ENCODE measurements around the gene WDR20.
"Not testable (repeated sequence)": the region's sequence is repeated elsewhere in the genome, so short reads cannot be mapped to it uniquely, and the experiment has no call there.

WDR20 gene

DNA sequence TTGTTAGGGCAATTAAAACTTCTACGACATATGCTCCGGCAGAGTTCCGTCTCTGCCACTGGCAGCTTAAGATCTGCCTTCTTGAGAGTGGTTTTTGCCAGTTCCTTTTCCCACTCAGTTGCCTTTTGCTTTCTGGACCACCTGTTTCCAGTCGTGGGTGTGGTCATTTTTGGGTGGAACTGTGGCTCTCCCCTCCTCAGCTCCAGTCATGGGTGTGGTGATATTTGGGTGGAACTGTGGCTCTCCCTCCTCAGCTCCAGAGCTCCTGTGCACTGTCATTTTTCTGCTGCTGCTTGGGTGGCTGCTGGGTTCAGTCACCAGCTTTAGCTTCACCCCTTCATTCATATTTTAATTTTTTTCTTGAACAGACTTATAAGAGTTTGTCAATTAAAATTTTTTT is 25.3 kb downstream of the WDR20 start:
- TF ChIP-seq, protein P1, sequence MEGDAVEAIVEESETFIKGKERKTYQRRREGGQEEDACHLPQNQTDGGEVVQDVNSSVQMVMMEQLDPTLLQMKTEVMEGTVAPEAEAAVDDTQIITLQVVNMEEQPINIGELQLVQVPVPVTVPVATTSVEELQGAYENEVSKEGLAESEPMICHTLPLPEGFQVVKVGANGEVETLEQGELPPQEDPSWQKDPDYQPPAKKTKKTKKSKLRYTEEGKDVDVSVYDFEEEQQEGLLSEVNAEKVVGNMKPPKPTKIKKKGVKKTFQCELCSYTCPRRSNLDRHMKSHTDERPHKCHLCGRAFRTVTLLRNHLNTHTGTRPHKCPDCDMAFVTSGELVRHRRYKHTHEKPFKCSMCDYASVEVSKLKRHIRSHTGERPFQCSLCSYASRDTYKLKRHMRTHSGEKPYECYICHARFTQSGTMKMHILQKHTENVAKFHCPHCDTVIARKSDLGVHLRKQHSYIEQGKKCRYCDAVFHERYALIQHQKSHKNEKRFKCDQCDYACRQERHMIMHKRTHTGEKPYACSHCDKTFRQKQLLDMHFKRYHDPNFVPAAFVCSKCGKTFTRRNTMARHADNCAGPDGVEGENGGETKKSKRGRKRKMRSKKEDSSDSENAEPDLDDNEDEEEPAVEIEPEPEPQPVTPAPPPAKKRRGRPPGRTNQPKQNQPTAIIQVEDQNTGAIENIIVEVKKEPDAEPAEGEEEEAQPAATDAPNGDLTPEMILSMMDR (IDR thresholded peaks at IDR 0.05; ENCODE audit: borderline replicate concordance, extremely low read depth, low read length, poor library complexity, severe bottlenecking): no peak
- no peak for TF ChIP-seq EZH2 (IDR thresholded peaks at IDR 0.05; ENCODE audit: borderline replicate concordance, low read depth, low read length, severe bottlenecking)
- Histone ChIP-seq H3K27ac (ENCODE audit: low read length) (no peak overlapping the region), H4K20me1 (ENCODE audit: insufficient read depth, low read length) (peaks cover 27% of the 10 kb centered on the region; the same call in 1 of the 2 replicates), H3K27me3 (ENCODE audit: insufficient read depth, low read length, poor library complexity) (no peaks in the 10 kb centered on the region), H3K9me3 (ENCODE audit: insufficient read depth, low read length, severe bottlenecking) (no peaks in the 10 kb centered on the region), H2AFZ (ENCODE audit: low read depth, low read length) (no peak overlapping the region), H3K9ac (ENCODE audit: low read depth, low read length) (no peak overlapping the region), H3K4me1 (ENCODE audit: insufficient read depth, low read length) (no peaks in the 10 kb centered on the region), H3K4me2 (ENCODE audit: insufficient read depth, low read length) (no peak overlapping the region), H3K79me2 (ENCODE audit: insufficient read depth, low read length) (peaks cover 91% of the 10 kb centered on the region), H3K4me3 (ENCODE audit: low read depth in 1 of 2, low read length in 2 of 2) (no peak overlapping the region), H3K36me3 (ENCODE audit: insufficient read depth, low read length) (peaks cover 3% of the 10 kb centered on the region; the same call in 1 of the 2 replicates)
- no peak for ATAC-seq (ENCODE audit: insufficient read depth, low read depth)
- DNase-seq: no peak

DNA sequence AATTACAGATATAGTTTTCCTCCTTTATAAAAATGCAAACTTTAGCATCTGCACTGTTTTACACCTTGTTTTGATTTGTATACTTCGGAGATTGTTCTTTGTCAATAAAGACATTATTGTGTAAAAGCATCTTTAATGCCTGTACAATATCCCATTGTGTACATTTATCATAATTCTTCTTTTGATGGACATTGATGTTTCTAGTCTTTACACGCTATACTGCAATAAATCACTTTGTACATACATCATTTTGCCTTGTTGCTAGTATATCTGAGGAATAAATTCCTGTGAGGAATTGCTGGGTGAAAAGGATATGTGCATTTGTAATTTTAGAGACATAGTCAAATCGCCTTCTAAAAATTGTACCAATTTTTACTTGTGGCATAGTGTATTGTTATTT is 30.4 kb downstream of the WDR20 start:
- Histone ChIP-seq H3K4me2 (ENCODE audit: insufficient read depth, low read length) (no peak overlapping the region), H3K9me3 (ENCODE audit: insufficient read depth, low read length, severe bottlenecking) (no peaks in the 10 kb centered on the region), H2AFZ (ENCODE audit: low read depth, low read length) (no peak overlapping the region), H3K4me1 (ENCODE audit: insufficient read depth, low read length) (no peaks in the 10 kb centered on the region), H3K9ac (ENCODE audit: low read depth, low read length) (no peak overlapping the region), H3K4me3 (ENCODE audit: low read depth in 1 of 2, low read length in 2 of 2) (no peak overlapping the region), H3K36me3 (ENCODE audit: insufficient read depth, low read length) (no peaks in the 10 kb centered on the region), H4K20me1 (ENCODE audit: insufficient read depth, low read length) (peaks cover 9% of the 10 kb centered on the region; the same call in 1 of the 2 replicates), H3K27me3 (ENCODE audit: insufficient read depth, low read length, poor library complexity) (no peaks in the 10 kb centered on the region), H3K27ac (ENCODE audit: low read length) (no peak overlapping the region), H3K79me2 (ENCODE audit: insufficient read depth, low read length) (peaks cover 65% of the 10 kb centered on the region)
- TF ChIP-seq EZH2 (IDR thresholded peaks at IDR 0.05; ENCODE audit: borderline replicate concordance, low read depth, low read length, severe bottlenecking): no peak
- TF ChIP-seq, protein P1 (IDR thresholded peaks at IDR 0.05; ENCODE audit: borderline replicate concordance, extremely low read depth, low read length, poor library complexity, severe bottlenecking): no peak
- no peak for DNase-seq
- ATAC-seq (ENCODE audit: insufficient read depth, low read depth): no peak

DNA sequence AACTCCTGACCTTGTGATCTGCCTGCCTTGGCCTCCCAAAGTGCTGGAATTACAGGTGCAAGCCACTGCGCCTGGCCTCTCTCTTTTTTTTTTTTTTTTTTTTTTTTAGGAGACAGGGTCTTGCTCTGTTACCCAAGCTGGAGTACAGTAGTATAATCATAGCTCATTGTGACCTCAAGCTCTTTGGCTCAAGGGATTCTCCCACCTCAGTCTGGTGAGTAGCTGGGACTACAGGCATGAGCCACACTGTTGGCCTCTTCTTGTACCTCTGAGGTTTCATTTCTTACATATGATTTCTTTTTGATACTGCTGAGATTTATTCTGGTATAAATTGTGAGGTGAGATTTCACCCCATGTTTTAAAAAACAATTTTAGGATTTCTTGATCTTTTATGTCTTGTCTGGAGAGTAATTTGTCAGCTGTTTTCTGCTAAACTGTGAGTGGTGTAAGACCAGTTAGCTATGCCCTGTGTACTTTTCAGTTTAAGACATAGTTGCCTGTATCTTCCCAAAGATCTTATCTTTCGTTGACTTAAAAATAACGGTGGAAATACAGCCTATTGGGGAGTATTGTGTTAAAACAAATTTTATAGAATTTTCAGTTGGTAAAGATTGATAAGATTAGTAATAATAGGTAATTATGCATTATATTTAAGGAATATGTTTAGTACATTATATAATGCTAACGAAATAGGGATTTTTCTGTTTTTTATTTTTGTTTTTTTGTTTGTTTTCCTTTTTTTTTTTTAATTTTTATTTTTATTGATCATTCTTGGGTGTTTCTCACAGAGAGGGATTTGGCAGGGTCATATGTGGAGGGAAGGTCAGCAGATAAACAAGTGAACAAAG is 31.7 kb downstream of the WDR20 start:
- TF ChIP-seq, protein P1 (IDR thresholded peaks at IDR 0.05; ENCODE audit: borderline replicate concordance, extremely low read depth, low read length, poor library complexity, severe bottlenecking): no peak
- no peak for TF ChIP-seq EZH2 (IDR thresholded peaks at IDR 0.05; ENCODE audit: borderline replicate concordance, low read depth, low read length, severe bottlenecking)
- H3K4me2 ChIP-seq (ENCODE audit: insufficient read depth, low read length): no peak overlapping the region
- no peak for ATAC-seq (ENCODE audit: insufficient read depth, low read depth)
- no peaks in the 10 kb centered on the region for H3K27me3 ChIP-seq (ENCODE audit: insufficient read depth, low read length, poor library complexity)
- H3K4me3 ChIP-seq (ENCODE audit: low read depth in 1 of 2, low read length in 2 of 2): no peak overlapping the region
- H3K4me1 ChIP-seq (ENCODE audit: insufficient read depth, low read length): no peaks in the 10 kb centered on the region
- no peak for DNase-seq
- H3K9ac ChIP-seq (ENCODE audit: low read depth, low read length): no peak overlapping the region
- H4K20me1 ChIP-seq (ENCODE audit: insufficient read depth, low read length): peaks cover 15% of the 10 kb centered on the region; the same call in 1 of the 2 replicates
- H3K27ac ChIP-seq (ENCODE audit: low read length): no peak overlapping the region
- H2AFZ ChIP-seq (ENCODE audit: low read depth, low read length): no peak overlapping the region
- H3K36me3 ChIP-seq (ENCODE audit: insufficient read depth, low read length): no peaks in the 10 kb centered on the region
- H3K79me2 ChIP-seq (ENCODE audit: insufficient read depth, low read length): peaks cover 64% of the 10 kb centered on the region
- no peaks in the 10 kb centered on the region for H3K9me3 ChIP-seq (ENCODE audit: insufficient read depth, low read length, severe bottlenecking)

DNA sequence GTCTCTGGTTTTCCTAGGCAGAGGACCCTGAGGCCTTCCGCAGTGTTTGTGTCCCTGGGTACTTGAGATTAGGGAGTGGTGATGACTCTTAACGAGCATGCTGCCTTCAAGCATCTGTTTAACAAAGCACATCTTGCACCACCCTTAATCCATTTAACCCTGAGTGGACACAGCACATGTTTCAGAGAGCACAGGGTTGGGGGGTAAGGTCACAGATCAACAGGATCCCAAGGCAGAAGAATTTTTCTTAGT is 32.2 kb downstream of the WDR20 start:
- not testable (repeated sequence) for H3K9ac ChIP-seq (ENCODE audit: low read depth, low read length); ATAC-seq (ENCODE audit: insufficient read depth, low read depth); H3K4me1 ChIP-seq (ENCODE audit: insufficient read depth, low read length); H3K9me3 ChIP-seq (ENCODE audit: insufficient read depth, low read length, severe bottlenecking); DNase-seq; H3K4me3 ChIP-seq (ENCODE audit: low read depth in 1 of 2, low read length in 2 of 2); H3K27me3 ChIP-seq (ENCODE audit: insufficient read depth, low read length, poor library complexity); H2AFZ ChIP-seq (ENCODE audit: low read depth, low read length); H3K36me3 ChIP-seq (ENCODE audit: insufficient read depth, low read length); H3K27ac ChIP-seq (ENCODE audit: low read length); H3K4me2 ChIP-seq (ENCODE audit: insufficient read depth, low read length)
- Histone ChIP-seq H4K20me1 (ENCODE audit: insufficient read depth, low read length) (peaks cover 13% of the 10 kb centered on the region), H3K79me2 (ENCODE audit: insufficient read depth, low read length) (peaks cover 61% of the 10 kb centered on the region)

DNA sequence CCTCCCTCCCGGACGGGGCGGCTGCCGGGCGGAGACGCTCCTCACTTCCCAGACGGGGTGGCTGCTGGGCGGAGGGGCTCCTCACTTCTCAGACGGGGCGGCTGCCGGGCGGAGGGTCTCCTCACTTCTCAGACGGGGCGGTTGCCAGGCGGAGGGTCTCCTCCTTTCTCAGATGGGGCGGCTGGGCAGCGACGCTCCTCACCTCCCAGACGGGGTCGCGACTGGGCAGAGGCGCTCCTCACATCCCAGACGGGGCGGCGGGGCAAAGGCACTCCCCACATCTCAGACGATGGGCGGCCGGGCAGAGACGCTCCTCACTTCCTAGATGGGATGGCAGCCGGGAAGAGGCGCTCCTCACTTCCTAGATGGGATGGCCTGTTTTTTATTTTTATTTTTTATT is 33.0 kb downstream of the WDR20 start:
- not testable (repeated sequence) for ATAC-seq (ENCODE audit: insufficient read depth, low read depth)
- peaks cover 61% of the 10 kb centered on the region for H3K79me2 ChIP-seq (ENCODE audit: insufficient read depth, low read length)

More for the DNA sequence above, 33.0 kb downstream of the WDR20 start:
- not testable (repeated sequence) for H3K27me3 ChIP-seq (ENCODE audit: insufficient read depth, low read length, poor library complexity); H3K9ac ChIP-seq (ENCODE audit: low read depth, low read length); H3K4me2 ChIP-seq (ENCODE audit: insufficient read depth, low read length); H3K36me3 ChIP-seq (ENCODE audit: insufficient read depth, low read length); H3K27ac ChIP-seq (ENCODE audit: low read length); H3K4me1 ChIP-seq (ENCODE audit: insufficient read depth, low read length); H2AFZ ChIP-seq (ENCODE audit: low read depth, low read length); DNase-seq; H3K4me3 ChIP-seq (ENCODE audit: low read depth in 1 of 2, low read length in 2 of 2); H3K9me3 ChIP-seq (ENCODE audit: insufficient read depth, low read length, severe bottlenecking)
- peaks cover 16% of the 10 kb centered on the region for H4K20me1 ChIP-seq (ENCODE audit: insufficient read depth, low read length)
